Neural cell (in vitro differentiated cells): ENCODE data around the gene MLIP. TPM values are rescaled to one million over a fixed set of nuclear protein-coding genes. Genes with fewer than 3 reads are reported as not detected.

Experiments
- H2AFZ ChIP-seq: fragments of 200-600, 300-800 bp; sonication (generic), shearing (Covaris generic); 2 replicates; pipeline ENCODE4 v1.6.0; 2014; ENCODE audit warnings: low read depth, mild to moderate bottlenecking, antibody characterized with exemption, low read length, moderate library complexity
- H3F3A ChIP-seq: fragments of 200-600 bp; shearing (Covaris generic); 2 replicates; pipeline ENCODE4 v1.6.1; 2016; ENCODE audit warnings: mild to moderate bottlenecking, moderate library complexity, mixed read lengths, antibody characterized with exemption, low read length; ENCODE audit not compliant: insufficient read depth, poor library complexity, severe bottlenecking
- H3K27ac ChIP-seq: fragments of 200-600, 300-800 bp; sonication (generic), shearing (Covaris generic); 2 replicates; pipeline ENCODE4 v1.5.1; 2014; ENCODE audit warnings: mild to moderate bottlenecking, low read length, moderate library complexity
- H3K27me3 ChIP-seq: fragments of 300-800, 200-600 bp; sonication (generic), shearing (Covaris generic); 2 replicates; pipeline ENCODE4 v1.6.0; 2014; ENCODE audit warnings: mild to moderate bottlenecking, low read depth, low read length, moderate library complexity; ENCODE audit not compliant: insufficient read depth
- H3K36me3 ChIP-seq: fragments of 300-800, 200-600 bp; sonication (generic), shearing (Covaris generic); 2 replicates; pipeline ENCODE4 v1.5.1; 2014; ENCODE audit warnings: mild to moderate bottlenecking, antibody characterized with exemption, low read length, moderate library complexity; ENCODE audit not compliant: insufficient read depth
- H3K4me2 ChIP-seq: fragments of 300-800, 200-600 bp; sonication (generic), shearing (Covaris generic); 2 replicates; pipeline ENCODE4 v1.6.0; 2014; ENCODE audit warnings: mild to moderate bottlenecking, low read length
- H3K4me3 ChIP-seq: fragments of 300-800, 200-600 bp; sonication (generic), shearing (Covaris generic); 2 replicates; pipeline ENCODE4 v1.5.1; 2014; ENCODE audit warnings: mild to moderate bottlenecking, low read length, moderate library complexity
- H3K79me2 ChIP-seq: fragments of 200-600 bp; shearing (Covaris generic); replicated peaks from 2 replicates; pipeline ENCODE4 v1.6.0; 2014; ENCODE audit warnings: mild to moderate bottlenecking, low read length, moderate library complexity; ENCODE audit not compliant: insufficient read depth
- H3K9ac ChIP-seq: fragments of 300-800, 200-600 bp; sonication (generic), shearing (Covaris generic); 2 replicates; pipeline ENCODE4 v1.6.1; 2016; ENCODE audit warnings: mild to moderate bottlenecking, low read length, mixed read lengths
- H3K9me2 ChIP-seq: fragments of 200-600 bp; shearing (Covaris generic); 2 replicates; pipeline ENCODE4 v1.6.1; 2016; ENCODE audit warnings: mild to moderate bottlenecking, low read length, mixed read lengths; ENCODE audit not compliant: insufficient read depth
- H3K9me3 ChIP-seq: fragments of 200-600, 300-800 bp; sonication (generic), shearing (Covaris generic); 2 replicates; pipeline ENCODE4 v1.6.1; 2016; ENCODE audit warnings: mild to moderate bottlenecking, mixed run types, low read length, moderate library complexity, mixed read lengths
- H4K20me1 ChIP-seq: fragments of 200-600 bp; shearing (Covaris generic); 2 replicates; pipeline ENCODE4 v1.6.1; 2016; ENCODE audit warnings: mild to moderate bottlenecking, mixed run types; ENCODE audit not compliant: insufficient read depth
- EP300 ChIP-seq: fragments of 450-650 bp; conservative IDR thresholded peaks from 2 replicates; pipeline ENCODE4 v1.6.1; 2014; ENCODE audit warnings: antibody characterized with exemption, mild to moderate bottlenecking, moderate library complexity; ENCODE audit not compliant: poor library complexity, severe bottlenecking
- EZH2 ChIP-seq: fragments of 200-600, 300-800 bp; shearing (Covaris generic), sonication (generic); IDR thresholded peaks from 2 replicates; pipeline ENCODE4 v1.6.1; 2014; ENCODE audit warnings: antibody characterized with exemption, low read length, borderline replicate concordance, mild to moderate bottlenecking; ENCODE audit not compliant: insufficient read depth, poor library complexity, severe bottlenecking
- MXI1 ChIP-seq: fragments of 450-650 bp; conservative IDR thresholded peaks from 2 replicates; pipeline ENCODE4 v1.6.1; 2014; ENCODE audit warnings: antibody characterized with exemption, mild to moderate bottlenecking; ENCODE audit not compliant: poor library complexity, severe bottlenecking
- POLR2AphosphoS5 ChIP-seq: IDR thresholded peaks from 2 replicates; pipeline ENCODE4 v1.6.1; 2012
- RAD21 ChIP-seq: fragments of 450-650 bp; conservative IDR thresholded peaks from 2 replicates; pipeline ENCODE4 v1.6.1; 2014; ENCODE audit warnings: antibody characterized with exemption, mild to moderate bottlenecking, moderate library complexity
- REST ChIP-seq: IDR thresholded peaks from 2 replicates; pipeline ENCODE4 v1.6.1; 2012; ENCODE audit warnings: borderline replicate concordance
- SMC3 ChIP-seq: fragments of 450-650 bp; conservative IDR thresholded peaks from 2 replicates; pipeline ENCODE4 v1.6.1; 2014; ENCODE audit warnings: antibody characterized with exemption, mild to moderate bottlenecking, moderate library complexity; ENCODE audit not compliant: poor library complexity
- TAF1 ChIP-seq: IDR thresholded peaks from 2 replicates; pipeline ENCODE4 v1.6.1; 2012; ENCODE audit warnings: low read depth
- polyA plus RNA-seq: library from polyadenylated mRNA; depleted of rRNA; stranded (reverse); fragments of >200 nt; gene quantifications from 2 replicates; pipeline ENCODE4 v1.2.3, GENCODE V29; 2014
- TF ChIP-seq, protein P1 (sequence below): fragments of 450-650 bp; IDR thresholded peaks from 2 replicates; pipeline ENCODE4 v1.5.1; 2014; ENCODE audit warnings: antibody characterized with exemption, mild to moderate bottlenecking, moderate library complexity; ENCODE audit not compliant: poor library complexity, severe bottlenecking

Gene MLIP
- polyA plus RNA-seq, 1 donor from 2014 or later, result not detected

DNA sequence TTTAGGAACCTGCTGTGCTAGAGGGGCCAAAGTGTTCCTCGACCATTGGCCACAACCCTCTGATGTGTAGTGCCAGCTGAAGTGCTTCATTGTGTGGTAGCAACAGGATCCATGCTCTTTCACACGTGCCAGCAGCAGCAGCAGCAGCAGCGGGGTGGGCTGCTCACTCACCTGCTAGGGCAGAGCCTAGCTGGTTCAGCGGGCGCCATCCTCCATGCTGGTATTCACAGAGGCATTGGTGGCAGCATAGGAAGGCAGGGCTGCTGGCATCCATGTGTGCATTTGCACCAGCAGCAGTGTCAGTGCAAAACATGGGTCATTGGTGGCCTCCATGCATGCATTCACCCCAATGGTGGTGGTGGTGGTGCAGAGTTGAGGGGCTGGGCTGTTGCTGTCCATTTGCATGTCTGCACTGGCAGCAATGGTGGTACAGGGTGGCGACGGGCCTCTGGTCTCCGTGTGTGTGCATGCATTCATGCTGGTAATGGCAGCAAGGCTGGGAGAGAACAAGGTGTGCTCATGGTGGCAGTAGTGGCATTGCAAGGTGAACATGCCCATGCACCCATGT lies 183.8 kb downstream of the MLIP start:
- Histone ChIP-seq H3K9me2 (no peaks in the 10 kb centered on the region), H3K4me2 (no peak overlapping the region), H3F3A (no peaks in the 10 kb centered on the region), H3K9ac (no peak overlapping the region), H2AFZ (no peak overlapping the region), H3K36me3 (no peaks in the 10 kb centered on the region), H3K9me3 (no peaks in the 10 kb centered on the region), H4K20me1 (no peaks in the 10 kb centered on the region), H3K27ac (no peak overlapping the region), H3K27me3 (no peaks in the 10 kb centered on the region), H3K79me2 (no peaks in the 10 kb centered on the region), H3K4me3 (no peak overlapping the region)
- TF ChIP-seq MXI1, result no peak
- no peak for TF ChIP-seq EP300
- TF ChIP-seq, protein P1, sequence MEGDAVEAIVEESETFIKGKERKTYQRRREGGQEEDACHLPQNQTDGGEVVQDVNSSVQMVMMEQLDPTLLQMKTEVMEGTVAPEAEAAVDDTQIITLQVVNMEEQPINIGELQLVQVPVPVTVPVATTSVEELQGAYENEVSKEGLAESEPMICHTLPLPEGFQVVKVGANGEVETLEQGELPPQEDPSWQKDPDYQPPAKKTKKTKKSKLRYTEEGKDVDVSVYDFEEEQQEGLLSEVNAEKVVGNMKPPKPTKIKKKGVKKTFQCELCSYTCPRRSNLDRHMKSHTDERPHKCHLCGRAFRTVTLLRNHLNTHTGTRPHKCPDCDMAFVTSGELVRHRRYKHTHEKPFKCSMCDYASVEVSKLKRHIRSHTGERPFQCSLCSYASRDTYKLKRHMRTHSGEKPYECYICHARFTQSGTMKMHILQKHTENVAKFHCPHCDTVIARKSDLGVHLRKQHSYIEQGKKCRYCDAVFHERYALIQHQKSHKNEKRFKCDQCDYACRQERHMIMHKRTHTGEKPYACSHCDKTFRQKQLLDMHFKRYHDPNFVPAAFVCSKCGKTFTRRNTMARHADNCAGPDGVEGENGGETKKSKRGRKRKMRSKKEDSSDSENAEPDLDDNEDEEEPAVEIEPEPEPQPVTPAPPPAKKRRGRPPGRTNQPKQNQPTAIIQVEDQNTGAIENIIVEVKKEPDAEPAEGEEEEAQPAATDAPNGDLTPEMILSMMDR, result no peak
- no peak for TF ChIP-seq TAF1
- TF ChIP-seq RAD21, result no peak
- TF ChIP-seq REST, result no peak
- TF ChIP-seq POLR2AphosphoS5, result no peak
- no peak for TF ChIP-seq EZH2
- no peak for TF ChIP-seq SMC3

DNA sequence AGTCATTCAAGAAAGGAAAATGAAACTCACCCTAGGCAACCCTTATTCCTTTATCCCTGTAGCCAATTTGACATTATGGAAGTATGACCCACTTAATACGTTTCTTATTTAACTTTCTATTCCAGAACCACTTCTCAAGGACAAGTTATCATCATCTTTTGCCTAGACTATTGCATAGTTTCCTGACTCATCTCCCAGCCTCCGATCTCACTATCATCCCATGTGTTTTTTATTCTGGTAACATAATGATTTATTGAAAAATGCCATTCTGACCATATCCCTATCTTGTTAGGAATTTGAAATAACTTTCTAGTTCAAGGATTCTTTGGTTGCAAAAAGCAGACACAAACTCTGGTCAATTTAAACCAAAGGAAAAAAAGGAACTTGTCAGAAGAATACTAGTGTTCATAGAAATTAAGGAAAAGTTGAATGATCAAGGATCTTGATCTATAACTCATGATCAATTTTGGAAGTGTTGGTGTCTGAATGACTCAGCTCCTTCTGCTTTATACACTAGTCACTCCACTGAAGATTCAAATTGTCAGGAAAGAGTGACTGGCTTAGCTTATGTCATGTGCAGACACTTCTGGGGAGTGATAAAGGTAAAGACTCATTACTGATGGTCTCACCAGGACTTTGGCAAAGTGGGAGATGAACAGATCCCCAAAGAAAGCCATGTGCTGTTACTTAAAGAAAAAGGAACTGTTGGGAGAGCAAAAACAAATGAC lies 188.5 kb downstream of the MLIP start:
- Histone ChIP-seq H3F3A (no peaks in the 10 kb centered on the region), H3K9me2 (no peaks in the 10 kb centered on the region), H3K27me3 (no peaks in the 10 kb centered on the region), H4K20me1 (no peaks in the 10 kb centered on the region), H3K27ac (no peak overlapping the region), H3K79me2 (no peaks in the 10 kb centered on the region), H2AFZ (no peak overlapping the region), H3K9me3 (no peaks in the 10 kb centered on the region), H3K36me3 (no peaks in the 10 kb centered on the region), H3K4me2 (no peak overlapping the region), H3K4me3 (no peak overlapping the region), H3K9ac (no peak overlapping the region)
- no peak for TF ChIP-seq MXI1
